GM19193 (cell line): Measurements from ENCODE around the gene MCC.

ENCODE experiments used
- POLR2A ChIP-seq: IDR thresholded peaks from 4 replicates; pipeline ENCODE4 v1.6.1; 2011; ENCODE audit not compliant: insufficient read depth, insufficient read length; ENCODE audit errors: extremely low read depth

Gene MCC

DNA sequence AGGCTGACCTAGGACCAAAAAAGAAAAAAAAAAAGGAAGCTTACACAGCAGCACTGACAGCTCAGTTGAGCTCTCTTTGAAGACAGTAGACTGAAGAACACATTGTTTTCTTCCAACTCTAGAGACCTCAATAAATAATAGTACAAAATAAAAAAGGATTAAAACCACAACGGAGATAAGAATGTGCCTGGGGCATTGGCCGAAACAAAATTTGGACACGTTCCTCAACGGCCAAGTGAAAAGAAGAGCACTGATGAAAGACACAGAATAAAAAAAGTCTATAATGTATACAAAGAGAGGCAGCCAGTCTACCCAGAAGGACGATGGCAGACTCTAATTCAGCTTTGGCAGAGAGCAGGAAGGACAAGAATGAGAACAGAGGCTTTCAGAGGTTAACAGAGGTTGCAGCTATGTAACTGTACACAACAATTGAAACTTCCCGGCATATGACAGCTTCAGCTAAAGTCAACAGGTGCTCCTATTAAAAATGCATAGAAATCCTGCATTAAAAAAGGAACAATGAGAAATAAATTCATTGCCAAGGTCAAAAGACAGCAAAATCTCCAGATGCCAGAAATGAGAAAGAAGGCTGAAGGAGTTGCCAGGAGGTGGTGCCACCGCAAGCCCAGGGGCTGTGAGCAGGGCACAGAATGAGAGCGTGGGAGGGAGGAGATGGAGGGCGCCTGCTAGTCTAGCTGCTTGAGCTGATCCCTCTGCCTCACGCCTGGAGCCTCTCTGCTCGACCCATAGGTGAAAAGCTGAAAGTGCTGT is 397.7 kb downstream of the MCC start:
- TF ChIP-seq POLR2A = no peak

DNA sequence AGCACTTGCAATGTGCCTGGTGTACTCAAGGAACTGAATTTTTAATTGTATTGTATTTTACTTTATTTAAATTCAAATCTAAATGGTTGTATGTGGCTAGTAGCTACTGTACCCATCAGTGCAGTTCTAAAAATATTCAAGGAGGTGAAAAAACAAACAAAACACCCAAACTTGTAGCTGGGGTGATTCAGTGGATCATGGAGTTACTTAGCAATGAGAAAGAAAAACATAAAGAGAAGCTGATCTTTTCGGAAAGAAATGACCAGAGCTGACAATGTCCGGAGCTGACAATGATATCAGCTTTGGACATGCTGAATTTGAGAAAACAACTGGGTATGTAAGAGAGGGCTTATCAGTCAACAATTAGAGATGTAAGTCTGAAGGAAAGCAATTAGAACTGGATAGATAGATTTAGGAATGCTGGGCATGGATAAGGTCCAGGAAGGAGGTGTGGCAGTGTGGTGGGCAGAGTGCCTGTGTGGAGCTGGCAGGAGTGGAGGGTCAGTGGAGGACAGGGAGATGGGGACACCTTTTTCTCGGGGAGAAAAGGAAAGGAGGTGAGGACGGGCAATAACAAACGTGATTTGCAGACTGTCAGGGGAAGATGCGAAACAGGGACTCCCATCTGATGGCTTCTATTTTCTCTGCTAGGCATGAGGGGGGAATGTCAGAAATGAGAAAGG is 398.5 kb downstream of the MCC start:
- TF ChIP-seq POLR2A = no peak

DNA sequence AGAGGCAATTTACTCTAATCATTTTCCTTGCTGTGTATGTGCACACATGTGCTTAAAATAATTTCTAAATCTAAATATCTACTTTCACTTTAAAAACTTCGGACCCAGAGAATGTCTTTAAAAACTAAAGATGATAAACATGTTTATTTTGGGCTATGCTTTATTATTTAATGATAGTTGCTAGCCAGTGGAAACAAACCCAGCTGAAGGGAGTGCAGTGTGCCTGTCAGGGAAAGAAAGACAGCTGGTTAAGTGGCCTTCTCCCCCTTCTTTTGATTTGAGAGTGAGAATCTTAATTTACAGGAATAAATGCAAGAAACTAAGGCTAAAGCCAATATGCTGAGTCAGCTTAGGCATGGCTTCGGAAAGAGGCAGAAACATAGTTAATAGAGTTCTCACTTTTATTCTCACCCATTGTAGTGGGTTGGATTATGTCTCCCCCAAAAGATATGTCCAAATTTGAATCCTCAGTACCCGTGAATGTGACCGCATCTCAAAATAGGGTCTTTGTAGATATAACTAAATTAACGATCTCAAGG is 400.2 kb downstream of the MCC start:
- TF ChIP-seq POLR2A = no peak

DNA sequence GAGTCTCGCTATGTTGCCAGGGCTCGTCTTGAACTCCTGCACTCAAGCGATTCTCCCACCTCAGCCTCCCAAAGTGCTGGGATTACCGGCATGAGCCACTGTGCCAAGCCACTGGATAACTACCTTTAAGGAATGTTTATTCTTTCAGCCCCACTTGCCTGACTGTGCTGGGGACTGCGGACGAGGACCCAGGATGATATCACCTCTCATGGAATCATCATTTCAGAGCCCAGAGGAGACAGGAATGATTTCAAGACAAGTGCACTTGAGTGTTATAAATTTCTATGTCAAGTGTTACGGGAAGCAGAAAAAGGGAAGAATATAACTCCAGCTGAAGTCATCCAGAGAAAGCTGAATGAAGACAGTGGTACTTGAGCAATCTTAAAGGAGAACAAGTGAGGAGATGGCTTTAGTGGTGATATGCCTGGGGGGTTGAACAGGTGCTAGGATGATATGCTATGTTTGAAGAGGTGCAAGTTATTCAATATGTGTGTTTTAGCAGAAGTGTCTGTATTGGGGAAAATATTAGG is 402.3 kb downstream of the MCC start:
- no peak for TF ChIP-seq POLR2A

DNA sequence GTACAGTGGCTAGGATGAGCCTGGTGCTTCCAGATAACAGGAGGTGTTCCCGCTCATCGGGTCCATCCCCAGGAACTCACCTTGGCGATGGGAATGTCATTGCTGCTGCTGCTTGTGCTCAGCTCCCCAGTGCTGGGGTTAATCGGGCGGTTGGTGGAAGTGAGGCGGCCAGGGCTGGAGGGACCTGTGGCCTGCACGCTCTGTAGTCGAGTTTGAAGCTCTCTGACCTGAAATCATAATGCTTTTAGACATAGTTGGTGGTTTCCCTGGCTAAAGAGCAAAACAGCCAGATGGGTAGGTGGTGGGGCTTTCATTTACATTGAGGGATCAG is 403.2 kb downstream of the MCC start:
- no peak for TF ChIP-seq POLR2A

DNA sequence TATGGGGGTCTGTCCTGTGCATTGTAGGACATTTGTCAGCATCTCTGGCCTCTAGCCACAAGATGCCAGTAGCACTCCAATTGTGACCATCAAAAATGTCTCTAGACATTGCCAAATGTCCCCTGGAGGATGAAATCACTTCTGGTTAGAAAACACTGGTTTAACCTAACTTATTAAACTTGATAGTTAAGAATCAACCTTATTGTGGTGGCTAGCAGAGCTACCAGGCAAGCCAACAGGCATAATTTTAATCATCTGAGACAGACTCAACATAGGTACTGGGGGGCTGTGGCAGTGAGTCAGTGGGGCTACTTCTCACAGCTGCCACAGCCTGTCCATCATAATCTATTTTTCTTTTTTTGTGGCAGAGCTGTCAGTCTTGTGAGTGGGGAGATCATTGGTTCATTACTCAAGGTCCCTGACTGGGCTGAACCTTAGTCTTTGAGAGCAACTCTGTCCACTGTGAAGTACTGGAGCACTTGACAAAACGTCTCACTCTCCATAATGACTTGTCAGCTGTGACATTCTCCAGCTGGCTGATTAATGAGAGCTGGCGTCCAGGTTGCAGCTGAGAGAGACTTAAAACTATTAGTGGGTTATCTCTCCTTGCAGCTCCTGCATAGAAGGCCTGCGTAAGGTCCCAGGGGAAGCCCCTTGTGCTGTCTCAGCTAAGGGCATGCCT is 403.7 kb downstream of the MCC start:
- no peak for TF ChIP-seq POLR2A

DNA sequence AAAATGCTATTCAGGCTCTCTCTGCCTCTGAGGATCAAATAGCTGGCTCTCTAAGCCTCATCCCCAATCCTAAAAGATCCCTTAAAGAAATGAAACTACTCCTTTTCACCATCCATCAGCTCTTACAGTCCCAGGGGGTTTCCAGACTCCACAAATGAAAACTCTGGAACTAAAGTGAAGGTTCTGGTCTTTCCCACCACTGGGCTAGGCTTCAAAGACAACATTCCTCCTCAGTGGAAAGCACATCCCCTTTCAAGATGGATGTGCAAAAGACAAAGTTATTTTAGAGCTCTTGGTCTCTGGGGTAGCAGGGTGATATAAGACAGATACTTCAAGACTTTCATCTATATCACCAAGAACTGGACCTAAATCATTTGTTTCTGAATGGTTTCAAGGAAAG is 404.8 kb downstream of the MCC start:
- TF ChIP-seq POLR2A = no peak

DNA sequence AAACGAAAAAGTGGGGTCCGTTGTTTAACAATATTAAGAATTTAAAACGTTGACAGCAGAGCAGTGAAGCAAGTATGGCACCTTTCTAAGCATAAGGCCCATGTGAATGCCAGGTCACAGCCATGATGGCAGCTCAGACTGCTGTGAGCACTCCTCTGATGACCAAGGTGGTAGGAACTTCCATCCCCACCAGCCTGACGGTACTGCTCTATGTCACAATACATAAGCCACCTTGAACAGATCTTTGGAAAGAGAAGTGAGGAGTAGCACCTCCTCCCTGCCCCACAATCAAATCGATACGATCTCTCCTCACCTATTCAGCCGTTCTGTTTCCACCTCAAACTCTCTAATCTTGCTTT is 405.7 kb downstream of the MCC start:
- no peak for TF ChIP-seq POLR2A

DNA sequence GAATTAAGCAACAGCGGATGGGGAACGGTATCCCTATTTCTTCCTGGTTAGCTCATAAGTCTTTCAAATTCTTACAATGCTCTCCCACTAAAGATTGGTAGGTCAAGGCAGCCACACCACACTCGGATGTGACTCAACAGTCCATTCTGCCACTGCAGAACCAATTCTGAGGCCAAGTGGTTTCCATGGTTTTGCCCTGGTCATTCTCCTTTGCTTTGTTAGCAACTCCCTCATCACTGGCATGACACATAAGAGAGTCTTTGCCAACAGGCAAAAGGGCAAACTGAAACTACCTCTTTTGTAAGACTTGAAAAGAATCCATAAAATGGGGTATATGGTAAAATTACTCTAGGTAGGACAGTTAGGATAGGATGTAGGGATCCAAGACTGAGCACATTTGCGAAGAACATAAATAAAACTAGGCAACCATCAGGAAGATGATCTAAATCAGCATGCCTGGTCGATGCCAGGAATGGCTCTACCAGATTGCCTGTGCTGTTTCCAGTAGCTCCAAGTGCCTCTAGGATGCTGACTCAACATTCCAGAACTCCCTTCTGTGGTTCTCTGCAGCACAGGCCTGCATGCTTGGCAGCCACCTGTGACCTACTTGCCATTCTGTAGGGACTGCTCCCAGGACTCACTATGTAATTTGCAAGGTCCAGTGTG is 406.2 kb downstream of the MCC start:
- TF ChIP-seq POLR2A = no peak

DNA sequence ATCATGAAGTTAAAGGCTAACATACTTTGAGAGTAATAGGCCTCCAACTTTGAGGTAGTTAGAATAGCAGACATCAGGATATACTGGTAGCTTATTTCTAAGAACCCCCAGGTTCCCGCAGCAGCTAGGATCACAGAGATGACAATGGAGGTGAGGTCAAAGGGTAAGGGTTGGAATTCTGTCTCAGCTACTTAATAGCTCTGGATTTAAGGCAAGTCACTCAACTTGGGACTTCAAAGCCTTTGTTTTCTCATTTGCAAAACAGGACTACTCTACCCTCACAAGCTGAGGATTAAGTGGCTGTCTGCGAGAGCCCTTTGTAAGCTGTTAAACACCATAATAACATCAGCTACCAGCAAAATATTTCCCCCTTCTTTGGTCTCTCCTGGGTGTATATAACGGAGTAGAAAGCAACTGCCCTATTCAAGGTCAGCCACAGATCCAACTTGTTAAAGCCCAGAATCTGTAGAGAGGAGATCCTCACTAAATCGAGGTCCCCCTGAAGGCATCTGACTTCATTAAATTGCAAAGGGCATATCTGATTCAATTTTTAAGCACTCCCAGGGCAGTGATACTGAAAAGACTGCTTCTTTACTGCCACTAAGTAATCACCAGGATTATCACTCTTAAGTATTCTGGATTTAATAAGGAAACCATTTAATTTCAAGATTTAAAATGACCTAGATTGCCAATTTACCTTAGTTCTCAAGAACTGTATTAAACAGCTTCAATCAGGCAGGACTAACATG is 407.0 kb downstream of the MCC start:
- no peak for TF ChIP-seq POLR2A

DNA sequence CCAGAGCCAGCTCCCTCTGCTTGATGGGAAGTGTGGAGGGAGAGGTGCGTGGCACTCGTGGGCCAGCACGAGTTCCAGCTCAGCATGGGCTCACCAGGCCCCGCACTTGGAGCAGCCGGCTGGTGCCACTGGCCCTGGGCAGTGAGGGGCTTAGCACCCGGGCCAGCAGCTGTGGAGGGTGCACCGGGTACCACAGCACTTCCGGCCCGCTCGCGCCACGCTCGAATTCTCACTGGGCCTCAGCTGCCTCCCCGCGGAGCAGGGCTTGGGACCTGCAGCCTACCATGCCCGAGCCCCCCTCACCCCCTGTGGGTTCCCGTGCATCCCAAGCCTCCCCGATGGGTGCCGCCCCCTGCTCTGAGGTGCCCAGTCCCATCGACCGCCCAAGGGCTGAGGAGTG is 413.2 kb downstream of the MCC start:
- no peak for TF ChIP-seq POLR2A

DNA sequence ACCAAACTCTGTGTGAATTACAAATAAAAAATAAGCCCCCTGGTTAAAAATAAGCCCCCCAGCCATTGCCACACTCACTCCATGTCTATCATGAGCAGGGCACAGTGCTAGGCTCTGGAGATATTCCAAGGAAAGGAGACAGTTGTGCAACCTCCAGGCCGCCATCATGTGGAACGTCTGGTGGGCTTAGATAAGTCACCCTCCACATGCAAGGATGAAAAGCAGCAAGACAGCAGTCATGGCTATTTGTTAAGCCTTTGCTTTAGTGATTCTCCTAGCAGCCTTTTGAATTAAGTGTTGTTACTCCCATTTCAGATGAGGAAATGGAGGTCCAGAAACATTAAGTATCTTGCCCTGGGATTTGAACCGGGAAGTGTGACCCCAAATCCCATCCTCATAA is 416.9 kb downstream of the MCC start:
- no peak for TF ChIP-seq POLR2A

DNA sequence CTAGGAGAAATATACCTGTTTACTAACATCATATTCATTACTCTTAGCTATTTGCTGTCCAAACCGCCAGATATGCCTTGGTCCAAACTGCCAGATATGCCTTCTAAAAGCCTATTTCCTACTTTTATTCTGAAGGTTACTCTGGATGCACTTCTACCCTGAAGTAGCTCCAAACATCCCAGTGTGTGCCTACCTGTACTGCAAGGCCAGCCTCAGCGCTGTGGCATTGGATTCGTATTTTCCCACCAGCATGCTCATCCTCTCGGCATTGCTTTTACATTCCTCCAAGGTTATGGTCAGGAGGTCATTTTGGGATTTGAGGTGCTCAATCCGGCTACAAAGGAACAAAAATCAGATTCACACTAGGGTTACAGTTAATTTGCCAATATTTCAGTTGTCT is 417.4 kb downstream of the MCC start:
- no peak for TF ChIP-seq POLR2A

DNA sequence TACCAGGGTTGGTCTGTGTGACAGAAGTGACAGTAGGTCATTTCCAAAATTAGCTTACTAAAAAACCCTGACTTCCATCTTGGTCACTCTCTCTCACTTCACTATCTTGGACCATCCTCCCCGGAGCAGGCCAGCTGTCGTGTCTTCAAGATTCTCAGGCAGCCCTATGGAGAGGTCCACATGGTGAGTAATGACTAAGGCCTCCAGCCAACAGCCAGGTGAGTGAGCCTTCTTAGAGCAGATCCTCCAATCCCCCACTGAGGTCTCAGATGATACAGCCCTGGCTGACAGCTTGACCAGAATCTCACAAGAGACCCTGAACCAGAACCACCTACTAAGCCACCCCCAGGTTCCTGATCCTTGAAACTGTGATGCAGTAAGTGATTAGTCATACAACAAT is 419.7 kb downstream of the MCC start:
- no peak for TF ChIP-seq POLR2A
